Measurements from ENCODE around the gene BCL7A. TPM values are rescaled to one million over a fixed set of nuclear protein-coding genes. Genes with fewer than 3 reads are reported as not detected.

Gene BCL7A
- total RNA-seq, 1 experiment from 2014 or later: 3.9 TPM

DNA sequence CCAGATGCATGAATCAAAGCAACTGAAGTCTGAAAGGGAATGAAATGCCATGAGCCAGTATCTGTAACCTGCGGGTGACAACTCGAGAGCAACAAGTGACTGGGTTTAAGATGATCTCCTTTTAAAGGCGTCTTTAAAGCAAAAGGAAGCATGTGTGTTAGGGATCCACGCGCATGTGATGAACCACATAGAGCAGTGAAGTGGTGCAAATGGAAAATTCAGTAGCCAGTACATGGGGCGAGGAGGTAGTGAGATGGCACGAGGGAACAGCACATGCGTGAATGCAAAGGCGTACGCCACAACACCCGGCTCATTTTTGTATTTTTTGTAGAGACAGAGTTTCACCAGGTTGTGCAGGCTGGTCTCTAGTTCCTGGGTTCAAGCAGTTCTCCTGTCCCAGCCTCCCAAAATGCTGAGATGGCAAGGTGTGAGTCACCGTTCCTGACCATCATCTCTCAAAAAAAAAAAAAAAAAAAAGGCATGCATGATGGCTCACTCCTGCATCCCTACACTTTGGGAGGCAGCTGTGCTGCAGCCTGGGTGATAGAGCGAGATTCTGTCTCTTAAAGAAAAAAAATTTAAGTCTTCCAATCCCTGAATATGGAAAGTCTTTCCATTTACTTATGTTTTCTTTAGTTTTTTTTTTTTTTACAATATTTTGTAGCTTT is 24.6 kb upstream of the BCL7A start:
- DNase-seq (ENCODE audit: low read depth): peak; percentile 43

DNA sequence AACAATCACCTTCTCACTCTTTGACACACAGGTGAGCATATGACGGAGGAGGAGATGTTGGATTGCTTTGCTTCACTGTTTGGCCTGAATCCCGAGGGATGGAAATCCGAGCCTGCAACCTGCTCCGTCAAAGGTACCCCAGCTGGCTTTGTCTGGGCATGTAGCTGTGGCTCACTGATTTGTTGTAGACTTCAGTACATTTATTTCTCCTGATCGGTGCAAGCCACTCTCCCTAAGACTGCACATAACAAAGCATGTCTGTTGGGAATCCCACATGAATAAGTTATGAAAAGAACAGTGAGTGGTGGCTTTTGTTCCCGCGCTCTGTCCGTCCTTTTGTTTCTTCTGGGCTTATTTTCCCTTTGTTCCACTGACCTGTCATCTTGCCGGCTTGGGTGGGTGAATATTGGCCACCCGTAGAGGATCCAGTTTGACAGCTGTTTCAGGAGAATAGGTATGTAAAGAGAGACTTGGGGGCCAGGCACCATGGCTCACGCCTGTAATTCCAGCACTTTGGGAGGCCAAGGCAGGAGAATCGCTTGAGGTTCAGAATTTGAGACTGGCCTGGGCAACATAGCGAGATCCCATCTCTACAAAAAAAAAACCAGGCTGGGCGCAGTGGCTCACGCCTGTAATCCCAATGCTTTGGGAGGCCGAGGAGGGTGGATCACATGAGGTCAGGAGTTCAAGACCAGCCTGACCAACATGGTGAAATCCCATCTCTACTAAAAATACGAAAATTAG is 20.0 kb upstream of the BCL7A start:
- no peak for DNase-seq (ENCODE audit: low read depth)

DNA sequence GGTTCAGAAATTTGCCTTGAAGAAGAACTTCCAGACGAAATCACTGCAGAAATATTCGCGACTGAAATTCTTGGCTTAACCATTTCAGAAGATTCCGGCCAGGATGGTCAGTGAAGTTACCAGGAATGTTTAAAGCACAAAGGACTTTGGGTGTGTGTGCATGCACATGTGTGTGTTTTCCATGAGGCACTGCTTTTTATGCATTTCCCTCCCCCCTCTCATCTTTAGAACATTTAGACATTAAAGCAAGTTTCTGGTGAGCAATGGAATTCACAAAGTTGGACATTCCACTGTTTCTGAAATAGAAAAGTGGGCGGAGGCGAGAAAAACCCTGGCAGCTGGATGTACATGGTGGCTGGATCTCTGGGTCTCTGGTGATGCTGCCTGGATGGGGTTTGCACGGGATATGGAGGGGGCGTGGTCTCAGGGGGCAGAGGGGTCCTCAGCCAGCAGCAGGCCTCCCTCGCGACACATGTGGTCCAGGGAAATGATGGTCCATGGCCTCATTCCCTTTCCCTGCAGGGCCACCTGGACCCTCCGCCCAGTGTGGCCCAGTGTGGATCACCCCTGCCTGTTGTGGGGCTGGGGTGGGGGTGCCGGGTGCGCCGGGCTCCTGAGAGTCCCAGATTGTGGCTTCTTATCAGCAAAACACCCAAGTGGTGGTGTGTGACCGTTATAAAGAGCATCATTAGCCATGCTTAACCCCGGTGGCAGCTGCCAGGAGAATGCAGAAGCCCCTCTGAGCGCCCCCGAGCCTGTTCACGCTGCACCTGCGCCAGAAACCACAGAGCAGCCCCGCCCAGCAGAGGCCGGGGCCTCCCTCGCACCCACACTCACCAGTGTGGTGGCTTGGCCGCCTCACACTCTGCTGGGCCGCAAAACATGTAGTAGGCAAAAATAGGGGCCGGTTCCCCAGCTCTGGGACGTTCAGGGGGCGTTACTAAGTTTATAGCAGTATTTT is 17.8 kb upstream of the BCL7A start:
- no peak for DNase-seq (ENCODE audit: low read depth)

- DNase-seq (ENCODE audit: low read depth): no peak
These were observed 17.0 kb upstream of the BCL7A start for GRCh38 chr12:122004633-122005071.

- DNase-seq (ENCODE audit: low read depth): no peak
These were observed 16.4 kb upstream of the BCL7A start for GRCh38 chr12:122005252-122005776.

GRCh38 chr12:122006186-122006926 is 15.3 kb upstream of the BCL7A start:
- no peak for DNase-seq (ENCODE audit: low read depth)

GRCh38 chr12:122009741-122010140 is 11.9 kb upstream of the BCL7A start:
- no peak for DNase-seq (ENCODE audit: low read depth)

GRCh38 chr12:122012184-122012583 is 9.5 kb upstream of the BCL7A start:
- no peak for DNase-seq (ENCODE audit: low read depth)

DNA sequence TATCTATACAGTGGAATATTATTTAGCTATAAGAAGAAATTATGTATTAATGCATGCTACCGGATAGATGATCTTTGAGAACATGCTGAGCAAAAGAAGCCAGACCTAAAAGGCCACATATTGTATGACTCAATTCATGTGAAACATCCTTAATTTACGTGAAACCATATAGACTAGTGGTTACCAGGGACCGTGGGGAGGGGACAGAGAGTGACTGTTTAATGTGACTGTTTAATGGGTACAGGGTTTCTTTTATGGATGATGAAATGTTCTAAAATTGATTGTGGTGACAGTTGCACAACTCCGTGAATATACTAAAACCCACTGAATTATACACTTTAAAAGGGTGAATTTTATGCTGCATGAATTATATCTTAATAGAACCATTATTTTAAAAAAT is 8.5 kb upstream of the BCL7A start:
- no peak for DNase-seq (ENCODE audit: low read depth)

DNA sequence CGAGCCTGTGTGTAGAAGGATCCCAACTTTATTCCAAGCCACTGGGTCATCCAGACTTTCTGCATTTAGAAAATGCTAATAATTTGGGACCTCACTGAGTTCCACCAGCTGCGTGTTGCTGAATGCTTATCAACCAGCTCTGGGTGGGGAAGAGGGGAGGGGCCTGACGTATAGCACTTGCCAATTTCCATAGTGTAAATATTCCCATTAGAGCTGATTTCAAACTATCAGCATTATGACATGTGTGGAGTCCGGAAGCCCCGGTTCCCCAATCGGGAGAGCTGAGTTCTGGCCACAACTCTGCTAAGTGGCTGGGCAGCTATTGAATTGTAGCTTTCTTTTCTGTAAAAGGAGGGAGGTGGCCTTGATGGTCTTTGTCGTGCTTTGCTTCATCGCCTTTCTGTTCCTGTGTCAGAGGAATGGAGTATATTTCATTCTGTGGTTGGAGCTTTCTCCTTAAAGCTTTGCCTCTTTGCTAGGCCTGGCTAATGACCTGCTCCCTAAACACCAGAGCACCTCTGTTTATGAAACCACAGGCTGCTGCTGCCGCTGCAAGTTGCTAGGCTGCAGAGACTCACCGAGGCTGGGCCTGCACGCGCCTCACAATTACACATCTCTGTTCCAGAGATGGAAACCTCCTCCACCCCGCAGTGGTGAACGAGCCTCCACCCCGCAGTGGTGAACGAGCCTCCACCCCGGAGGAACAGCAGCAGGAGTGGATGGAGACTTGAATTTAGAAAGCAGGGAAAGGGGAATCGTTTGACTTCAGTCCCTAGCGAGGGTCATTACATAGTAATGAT is 7.7 kb upstream of the BCL7A start:
- no peak for DNase-seq (ENCODE audit: low read depth)

DNA sequence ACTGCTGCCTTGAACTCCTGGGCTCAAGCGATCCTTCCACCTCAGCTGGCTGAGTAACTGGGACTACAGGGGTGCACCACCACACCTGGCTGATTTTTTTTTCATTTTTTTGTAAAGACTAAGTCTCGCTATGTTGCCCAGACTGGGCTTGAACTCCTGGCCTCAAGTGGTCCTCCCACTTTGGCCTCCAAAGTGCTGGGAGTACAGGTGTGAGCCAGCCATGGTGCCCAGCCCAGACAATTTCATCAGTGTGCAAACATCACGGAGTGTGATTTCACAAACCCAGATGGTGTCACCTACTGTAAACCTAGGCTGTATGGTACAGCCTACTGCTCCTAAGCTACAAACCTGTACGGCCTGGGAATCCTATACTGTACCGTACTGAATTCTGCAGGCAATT is 6.9 kb upstream of the BCL7A start:
- no peak for DNase-seq (ENCODE audit: low read depth)

- no peak for DNase-seq (ENCODE audit: low read depth)
These were observed 3.2 kb upstream of the BCL7A start for GRCh38 chr12:122018457-122018856.

GRCh38 chr12:122018937-122019336 is 2.7 kb upstream of the BCL7A start:
- DNase-seq (ENCODE audit: low read depth): no peak

DNA sequence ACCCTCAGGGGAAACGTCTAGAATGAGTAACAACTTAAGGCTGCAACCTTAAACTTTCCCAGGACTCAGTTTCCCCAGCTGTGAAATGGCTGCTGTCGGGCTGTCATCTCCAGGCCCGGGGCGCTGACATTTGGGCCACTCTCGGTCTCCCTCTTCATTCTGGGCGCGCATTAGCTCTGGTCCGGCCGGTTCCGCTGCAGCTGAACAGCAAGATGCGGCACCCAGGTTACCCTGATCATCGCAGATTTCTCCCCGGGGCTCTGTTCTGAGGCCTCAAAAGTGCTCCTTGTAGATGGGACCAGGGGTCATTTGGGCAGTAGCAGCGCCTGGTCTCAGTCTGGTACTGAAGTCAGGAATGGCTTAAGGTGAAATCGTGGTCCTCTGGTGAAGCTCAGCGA is 890 bp upstream of the BCL7A start:
- no peak for DNase-seq (ENCODE audit: low read depth)

- peak; percentile 22 for DNase-seq (ENCODE audit: low read depth)
These were observed 377 bp upstream of the BCL7A start for GRCh38 chr12:122021193-122021821.

DNA sequence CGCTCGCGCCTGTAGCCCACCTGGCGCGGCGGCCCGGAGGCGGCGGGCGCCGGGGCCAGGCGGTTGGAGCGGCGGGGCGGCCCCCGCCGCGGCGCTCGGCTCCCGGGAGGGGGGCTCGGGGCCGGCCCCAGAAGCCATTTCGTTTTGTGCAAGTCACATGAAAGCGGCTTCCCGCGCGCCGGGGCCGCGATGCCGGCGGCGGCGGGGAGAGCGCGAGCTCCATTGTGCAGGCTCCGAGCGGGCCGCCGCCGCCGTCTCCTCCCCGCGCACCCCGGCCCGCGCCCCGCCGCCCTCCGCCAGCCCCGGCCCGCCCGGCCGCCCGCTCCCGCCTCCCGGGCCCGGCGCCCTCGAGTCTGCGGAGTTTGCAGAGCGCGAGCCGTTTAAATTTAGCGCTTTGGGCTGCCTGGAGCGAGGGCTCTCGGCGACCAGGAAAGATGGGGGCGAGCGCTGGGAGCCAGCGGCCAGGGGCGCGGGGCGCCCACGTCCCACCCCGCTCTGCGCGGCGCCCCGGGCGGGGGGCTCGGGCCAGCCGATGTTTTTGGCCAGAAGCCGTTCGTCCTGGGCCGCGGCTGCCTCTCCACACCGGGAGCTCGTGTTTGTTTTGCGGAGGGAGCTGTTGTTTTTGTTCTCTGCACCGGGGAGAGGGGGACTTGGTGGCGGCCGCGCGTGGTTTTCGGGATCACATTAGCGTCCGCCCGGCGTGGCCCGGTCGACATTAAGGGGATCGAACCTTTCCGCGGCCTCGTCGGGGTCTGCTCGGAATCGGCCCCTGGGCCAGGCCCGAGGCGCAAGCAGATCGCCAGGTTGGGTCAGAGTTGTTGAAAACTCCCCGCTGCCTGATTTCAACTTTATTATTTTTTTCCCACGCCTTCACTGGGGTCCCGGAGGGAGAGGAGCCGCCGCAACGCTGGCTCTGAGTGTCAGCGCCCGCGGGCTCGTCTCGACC is 982 bp downstream of the BCL7A start:
- DNase-seq (ENCODE audit: low read depth): peak; percentile 25

GRCh38 chr12:122023339-122024131 is 1.9 kb downstream of the BCL7A start:
- peak; percentile 72 for DNase-seq (ENCODE audit: low read depth)
